22Rv1 (cell line): ENCODE data around the gene MMP20.

Experiments used
- ZFX ChIP-seq: fragments of 450-650 bp; IDR thresholded peaks from 2 replicates; pipeline ENCODE4 v1.6.1; 2017; ENCODE audit warnings: antibody characterized with exemption, borderline replicate concordance
- TF ChIP-seq, protein P1 (sequence below): fragments of 450-650 bp; IDR thresholded peaks from 2 replicates; pipeline ENCODE4 v1.5.1; 2017; ENCODE audit warnings: mild to moderate bottlenecking

- TF ChIP-seq, protein P1, sequence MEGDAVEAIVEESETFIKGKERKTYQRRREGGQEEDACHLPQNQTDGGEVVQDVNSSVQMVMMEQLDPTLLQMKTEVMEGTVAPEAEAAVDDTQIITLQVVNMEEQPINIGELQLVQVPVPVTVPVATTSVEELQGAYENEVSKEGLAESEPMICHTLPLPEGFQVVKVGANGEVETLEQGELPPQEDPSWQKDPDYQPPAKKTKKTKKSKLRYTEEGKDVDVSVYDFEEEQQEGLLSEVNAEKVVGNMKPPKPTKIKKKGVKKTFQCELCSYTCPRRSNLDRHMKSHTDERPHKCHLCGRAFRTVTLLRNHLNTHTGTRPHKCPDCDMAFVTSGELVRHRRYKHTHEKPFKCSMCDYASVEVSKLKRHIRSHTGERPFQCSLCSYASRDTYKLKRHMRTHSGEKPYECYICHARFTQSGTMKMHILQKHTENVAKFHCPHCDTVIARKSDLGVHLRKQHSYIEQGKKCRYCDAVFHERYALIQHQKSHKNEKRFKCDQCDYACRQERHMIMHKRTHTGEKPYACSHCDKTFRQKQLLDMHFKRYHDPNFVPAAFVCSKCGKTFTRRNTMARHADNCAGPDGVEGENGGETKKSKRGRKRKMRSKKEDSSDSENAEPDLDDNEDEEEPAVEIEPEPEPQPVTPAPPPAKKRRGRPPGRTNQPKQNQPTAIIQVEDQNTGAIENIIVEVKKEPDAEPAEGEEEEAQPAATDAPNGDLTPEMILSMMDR: no peak
- no peak for TF ChIP-seq ZFX
These were observed 70.0 kb downstream of the MMP20 start for GRCh38 chr11:102555091-102555490.
